HL-60 (cell line): ENCODE measurements around the gene DNAH17.

Experiments used
- DNase-seq, 2 experiments: peaks; one replicate each; pipeline ENCODE4 v3.0.0-alpha.2; 2010 to 2020; ENCODE audit warnings: low read depth in 1 of 2, low spot score in 1 of 2
- H3K27ac ChIP-seq: fragments of 250-450 bp; sonication (Bioruptor Pico); replicated peaks from 2 replicates; pipeline ENCODE4 v1.5.1; 2020; ENCODE audit warnings: mild to moderate bottlenecking, moderate library complexity
- H3K27me3 ChIP-seq: fragments of 250-450 bp; sonication (Bioruptor Pico); 2 replicates; pipeline ENCODE4 v1.5.1; 2021; ENCODE audit warnings: mild to moderate bottlenecking, moderate library complexity; ENCODE audit not compliant: insufficient read depth, poor library complexity, severe bottlenecking
- H3K4me3 ChIP-seq: replicated peaks from 2 replicates; pipeline ENCODE4 v1.5.1; 2011; ENCODE audit warnings: mild to moderate bottlenecking, control low read depth, low read length; ENCODE audit not compliant: insufficient read depth
- GABPA ChIP-seq: IDR thresholded peaks from 2 replicates; pipeline ENCODE4 v1.6.1; 2012; ENCODE audit warnings: low read depth
- POLR2AphosphoS5 ChIP-seq: IDR thresholded peaks from 2 replicates; pipeline ENCODE4 v1.6.1; 2012; ENCODE audit warnings: low read depth
- SPI1 ChIP-seq: IDR thresholded peaks from 2 replicates; pipeline ENCODE4 v1.6.1; 2012; ENCODE audit warnings: low read depth, mild to moderate bottlenecking, borderline replicate concordance
- TF ChIP-seq, protein P1 (sequence below): IDR thresholded peaks from 2 replicates; pipeline ENCODE4 v1.6.1; 2012; ENCODE audit warnings: low read depth; ENCODE audit not compliant: insufficient replicate concordance
- TF ChIP-seq, protein P2 (sequence below): IDR thresholded peaks from one replicate; pipeline ENCODE4 v1.5.1; 2011; ENCODE audit warnings: low read length, control low read depth, inconsistent platforms; ENCODE audit not compliant: insufficient read depth

DNAH17 gene

GRCh38 chr17:78486946-78487680 is 90.1 kb downstream of the DNAH17 start:
- peaks cover 7% of the 10 kb centered on the region for H3K27me3 ChIP-seq
- no peak overlapping the region for H3K4me3 ChIP-seq
- no peak overlapping the region for H3K27ac ChIP-seq
- no peak for DNase-seq
- TF ChIP-seq, protein P1, sequence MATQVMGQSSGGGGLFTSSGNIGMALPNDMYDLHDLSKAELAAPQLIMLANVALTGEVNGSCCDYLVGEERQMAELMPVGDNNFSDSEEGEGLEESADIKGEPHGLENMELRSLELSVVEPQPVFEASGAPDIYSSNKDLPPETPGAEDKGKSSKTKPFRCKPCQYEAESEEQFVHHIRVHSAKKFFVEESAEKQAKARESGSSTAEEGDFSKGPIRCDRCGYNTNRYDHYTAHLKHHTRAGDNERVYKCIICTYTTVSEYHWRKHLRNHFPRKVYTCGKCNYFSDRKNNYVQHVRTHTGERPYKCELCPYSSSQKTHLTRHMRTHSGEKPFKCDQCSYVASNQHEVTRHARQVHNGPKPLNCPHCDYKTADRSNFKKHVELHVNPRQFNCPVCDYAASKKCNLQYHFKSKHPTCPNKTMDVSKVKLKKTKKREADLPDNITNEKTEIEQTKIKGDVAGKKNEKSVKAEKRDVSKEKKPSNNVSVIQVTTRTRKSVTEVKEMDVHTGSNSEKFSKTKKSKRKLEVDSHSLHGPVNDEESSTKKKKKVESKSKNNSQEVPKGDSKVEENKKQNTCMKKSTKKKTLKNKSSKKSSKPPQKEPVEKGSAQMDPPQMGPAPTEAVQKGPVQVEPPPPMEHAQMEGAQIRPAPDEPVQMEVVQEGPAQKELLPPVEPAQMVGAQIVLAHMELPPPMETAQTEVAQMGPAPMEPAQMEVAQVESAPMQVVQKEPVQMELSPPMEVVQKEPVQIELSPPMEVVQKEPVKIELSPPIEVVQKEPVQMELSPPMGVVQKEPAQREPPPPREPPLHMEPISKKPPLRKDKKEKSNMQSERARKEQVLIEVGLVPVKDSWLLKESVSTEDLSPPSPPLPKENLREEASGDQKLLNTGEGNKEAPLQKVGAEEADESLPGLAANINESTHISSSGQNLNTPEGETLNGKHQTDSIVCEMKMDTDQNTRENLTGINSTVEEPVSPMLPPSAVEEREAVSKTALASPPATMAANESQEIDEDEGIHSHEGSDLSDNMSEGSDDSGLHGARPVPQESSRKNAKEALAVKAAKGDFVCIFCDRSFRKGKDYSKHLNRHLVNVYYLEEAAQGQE: no peak
- no peak for TF ChIP-seq GABPA

GRCh38 chr17:78486228-78486802 is 90.9 kb downstream of the DNAH17 start:
- Histone ChIP-seq H3K27me3 (peaks cover 7% of the 10 kb centered on the region), H3K27ac (no peak overlapping the region), H3K4me3 (no peak overlapping the region)
- TF ChIP-seq, protein P1: no peak
- TF ChIP-seq POLR2AphosphoS5 (no peak), SPI1 (no peak), GABPA (no peak)
- TF ChIP-seq, protein P2, sequence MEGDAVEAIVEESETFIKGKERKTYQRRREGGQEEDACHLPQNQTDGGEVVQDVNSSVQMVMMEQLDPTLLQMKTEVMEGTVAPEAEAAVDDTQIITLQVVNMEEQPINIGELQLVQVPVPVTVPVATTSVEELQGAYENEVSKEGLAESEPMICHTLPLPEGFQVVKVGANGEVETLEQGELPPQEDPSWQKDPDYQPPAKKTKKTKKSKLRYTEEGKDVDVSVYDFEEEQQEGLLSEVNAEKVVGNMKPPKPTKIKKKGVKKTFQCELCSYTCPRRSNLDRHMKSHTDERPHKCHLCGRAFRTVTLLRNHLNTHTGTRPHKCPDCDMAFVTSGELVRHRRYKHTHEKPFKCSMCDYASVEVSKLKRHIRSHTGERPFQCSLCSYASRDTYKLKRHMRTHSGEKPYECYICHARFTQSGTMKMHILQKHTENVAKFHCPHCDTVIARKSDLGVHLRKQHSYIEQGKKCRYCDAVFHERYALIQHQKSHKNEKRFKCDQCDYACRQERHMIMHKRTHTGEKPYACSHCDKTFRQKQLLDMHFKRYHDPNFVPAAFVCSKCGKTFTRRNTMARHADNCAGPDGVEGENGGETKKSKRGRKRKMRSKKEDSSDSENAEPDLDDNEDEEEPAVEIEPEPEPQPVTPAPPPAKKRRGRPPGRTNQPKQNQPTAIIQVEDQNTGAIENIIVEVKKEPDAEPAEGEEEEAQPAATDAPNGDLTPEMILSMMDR: no peak
- no peak for DNase-seq

- no peak overlapping the region for H3K27ac ChIP-seq
- TF ChIP-seq GABPA (no peak), SPI1 (no peak), POLR2AphosphoS5 (no peak)
- TF ChIP-seq, protein P2: no peak
- TF ChIP-seq, protein P1: no peak
- DNase-seq: no peak
- no peak overlapping the region for H3K4me3 ChIP-seq
- H3K27me3 ChIP-seq: peaks cover 7% of the 10 kb centered on the region
Measured at GRCh38 chr17:78485290-78486168, 91.7 kb downstream of the DNAH17 start.
